K562 (cell line): ENCODE data around the gene ARSA. TPM values are rescaled to one million over a fixed set of nuclear protein-coding genes. Genes with fewer than 3 reads are reported as not detected.

ENCODE experiments used
- ATAC-seq: fragments of 200-7000 bp; cut with Tn5 transposase; 3 replicates; pipeline ENCODE4 v1.9.1; 2020; ENCODE audit warnings: moderate library complexity
- BruUV-seq: library from RNA; stranded (reverse); fragments of 400-500 nt; replicated peaks from 2 replicates; lab custom pipeline; 2021; lab: Mats Ljungman, UMichigan
- CTCF ChIA-PET: fragments of 300-600 bp; formaldehyde crosslinking; extraction: SDS; loops from one replicate; lab custom pipeline; 2021; ENCODE audit warnings: low intra/inter-chr PET ratio; lab: Yijun Ruan, JAX
- POLR2A ChIA-PET: fragments of 300-600, 350-650 bp; sonication (Branson Sonifier 250); formaldehyde crosslinking; extraction: SDS; loops from one replicate; lab custom pipeline; 2021; ENCODE audit warnings: antibody characterized with exemption, inconsistent platforms; lab: Yijun Ruan, JAX
- DNase-seq, 4 experiments: peaks; one replicate each; pipeline versions ENCODE4 v3.0.0 to v3.0.0-alpha.2; 2011 to 2018; ENCODE audit warnings: low spot score in 3 of 4, mixed read lengths in 3 of 4; ENCODE audit errors: extremely low read depth in 1 of 4
- FAIRE-seq: peaks from 2 replicates; lab custom pipeline; 2011; peaks lifted over from hg19 to GRCh38; lab: Jason Lieb, UNC
- H2AFZ ChIP-seq: 2 replicates; pipeline ENCODE4 v1.6.0; 2011; ENCODE audit warnings: low read depth, low read length, control low read depth, inconsistent platforms
- H3K27ac ChIP-seq: fragments of 200-600 bp; 3 replicates; pipeline ENCODE4 v1.8.0; 2011; ENCODE audit warnings: low read depth, mild to moderate bottlenecking, control low read depth, inconsistent platforms, low read length, moderate library complexity, mixed read lengths; ENCODE audit errors: extremely low read depth
- H3K27me3 ChIP-seq, 2 experiments: fragments of 300-600 bp in 1 of 2; 2 replicates in 1 of 2; 3 replicates in 1 of 2; pipeline versions ENCODE4 v1.6.0 to v1.8.0; 2011; ENCODE audit warnings: inconsistent platforms in 2 of 2, low read length in 2 of 2, mild to moderate bottlenecking in 1 of 2, mixed read lengths in 1 of 2, moderate library complexity in 1 of 2; ENCODE audit not compliant: control insufficient read depth in 2 of 2, insufficient read depth in 2 of 2
- H3K36me3 ChIP-seq: fragments of 300-600 bp; 3 replicates; pipeline ENCODE4 v1.8.0; 2011; ENCODE audit warnings: mild to moderate bottlenecking, low read length, inconsistent platforms; ENCODE audit not compliant: control insufficient read depth, insufficient read depth
- H3K4me1 ChIP-seq, 2 experiments: fragments of 200-600 bp in 1 of 2; replicated peaks in 1 of 2; 2 replicates in 1 of 2; 3 replicates in 1 of 2; pipeline versions ENCODE4 v1.5.1 to v1.8.0; 2011; ENCODE audit warnings: inconsistent platforms in 2 of 2, low read length in 2 of 2, mild to moderate bottlenecking in 1 of 2, mixed read lengths in 1 of 2, moderate library complexity in 1 of 2; ENCODE audit not compliant: control insufficient read depth in 2 of 2, insufficient read depth in 2 of 2
- H3K4me2 ChIP-seq: 2 replicates; pipeline ENCODE4 v1.6.1; 2011; ENCODE audit warnings: low read length, control low read depth, inconsistent platforms, mixed read lengths; ENCODE audit not compliant: insufficient read depth
- H3K4me3 ChIP-seq: fragments of 200-600 bp; sonication (generic), shearing (Covaris generic); 2 replicates; pipeline ENCODE4 v1.5.1; 2016; ENCODE audit warnings: control low read depth, inconsistent platforms
- H3K79me2 ChIP-seq: fragments of 200-600 bp; 3 replicates; pipeline ENCODE4 v1.8.0; 2011; ENCODE audit warnings: low read length, inconsistent platforms; ENCODE audit not compliant: control insufficient read depth, insufficient read depth
- H3K9ac ChIP-seq, 2 experiments: 2 replicates each; pipeline versions ENCODE4 v1.6.0 to v1.6.1; 2011; ENCODE audit warnings: low read depth in 2 of 2, low read length in 2 of 2, control low read depth in 1 of 2, inconsistent platforms in 1 of 2, mild to moderate bottlenecking in 1 of 2, mixed read lengths in 1 of 2; ENCODE audit not compliant: insufficient read depth in 1 of 2
- H3K9me1 ChIP-seq: one replicate; pipeline ENCODE4 v1.6.0; 2011; ENCODE audit warnings: inconsistent platforms, mild to moderate bottlenecking, low read length, moderate library complexity; ENCODE audit not compliant: control insufficient read depth, insufficient read depth
- H3K9me3 ChIP-seq: replicated peaks from 2 replicates; pipeline ENCODE4 v1.5.1; 2011; ENCODE audit warnings: low read depth, low read length, inconsistent platforms; ENCODE audit not compliant: control insufficient read depth, insufficient read depth
- H4K20me1 ChIP-seq: replicated peaks from 2 replicates; pipeline ENCODE4 v1.6.1; 2011; ENCODE audit warnings: low read length, inconsistent platforms, mixed read lengths; ENCODE audit not compliant: control insufficient read depth, insufficient read depth
- ATF2 ChIP-seq: sonication (generic); formaldehyde crosslinking; IDR thresholded peaks from 2 replicates; pipeline ENCODE4 v1.8.1; 2022; ENCODE audit warnings: missing genetic modification reagents
- HDAC2 ChIP-seq: fragments of 450-650 bp; IDR thresholded peaks from 2 replicates; pipeline ENCODE4 v1.6.1; 2016; ENCODE audit warnings: mild to moderate bottlenecking
- KHSRP ChIP-seq: fragments of 450-650 bp; IDR thresholded peaks from 2 replicates; pipeline ENCODE4 v1.6.1; 2017
- MCM2 ChIP-seq: fragments of 450-650 bp; IDR thresholded peaks from 2 replicates; pipeline ENCODE4 v1.6.1; 2017; ENCODE audit warnings: low read depth, mild to moderate bottlenecking
- RNF219 ChIP-seq: fragments of 250-450 bp; sonication (Bioruptor Pico); IDR thresholded peaks from 2 replicates; pipeline ENCODE4 v1.5.0; 2022; ENCODE audit warnings: mild to moderate bottlenecking
- TFAM ChIP-seq: fragments of 250-450 bp; sonication (Bioruptor Pico); conservative IDR thresholded peaks from 2 replicates; pipeline ENCODE4 v1.5.0; 2021; ENCODE audit warnings: mild to moderate bottlenecking, moderate library complexity
- ZBTB8A ChIP-seq: fragments of 450-650 bp; IDR thresholded peaks from 2 replicates; pipeline ENCODE4 v1.6.1; 2018; ENCODE audit warnings: mild to moderate bottlenecking, moderate library complexity; ENCODE audit not compliant: partially characterized antibody
- ZNF445 ChIP-seq: fragments of 250-450 bp; sonication (Bioruptor Pico); IDR thresholded peaks from 2 replicates; pipeline ENCODE4 v1.4.0; 2020; ENCODE audit warnings: low read depth, mild to moderate bottlenecking, moderate library complexity
- WGBS: fragments of 100-300 bp; shearing (Covaris generic); methylation state at CpG from one replicate; pipeline ENCODE4 v1.1.6; 2016; ENCODE audit warnings: low coverage, mixed read lengths; ENCODE audit not compliant: insufficient coverage; ENCODE audit errors: missing lambda C conversion rate; 5-methylcytosine and 5-hydroxymethylcytosine counted together
- in situ Hi-C: fragments of 300-500 bp; cut with MboI; formaldehyde crosslinking; loops from 4 replicates; pipeline ENCODE4 v1.15.0; 2018; ENCODE audit warnings: inconsistent platforms, mixed read lengths
- intact Hi-C: fragments of 100-400 bp; cut with micrococcal nuclease; formaldehyde crosslinking; loops from 2 replicates; pipeline ENCODE4 v1.14.2; 2022
- polyA plus RNA-seq, 8 experiments: library from polyadenylated mRNA; depleted of rRNA in 4 of 8; stranded (reverse) in 5 of 8; unstranded in 3 of 8; fragments of >200 nt; fragmentation: Nextera tagmentation in 2 of 8; fragmentation: Illumina TruSeq in 1 of 8; extraction: Ambion mirVana in 2 of 8; extraction: Trizol in 1 of 8; gene quantifications; 2 replicates each; pipeline versions ENCODE4 v1.2.1 to v1.2.3, GENCODE V29; 2011 to 2014; ENCODE audit warnings: inconsistent platforms in 1 of 8, missing spikeins in 1 of 8
- total RNA-seq, 7 experiments: library from RNA; depleted of rRNA in 6 of 7; stranded (reverse); fragments of >200 nt in 6 of 7; fragmentation: Illumina TruSeq in 2 of 7; extraction: Trizol in 2 of 7; gene quantifications; 2 replicates each; pipeline versions ENCODE4 v1.2.1 to v1.2.3, GENCODE V29; 2011 to 2021; ENCODE audit warnings: low replicate concordance in 1 of 7

The ARSA gene
- total and polyA plus RNA-seq, 9 of the 15 experiments (the other 6 are each of a cell fraction or from before 2014, with no cell fraction given) = 0.32 to 10.9 (median 1.8) TPM; not detected in 1

- Histone ChIP-seq H3K27me3 (peaks cover 4 to 27% of the 10 kb centered on the region in 2 experiments; a peak in 4 of 5 replicates), H4K20me1 (no peaks in the 10 kb centered on the region), H3K9me3 (no peaks in the 10 kb centered on the region), H3K4me3 (no peak overlapping the region), H3K9me1 (no peaks in the 10 kb centered on the region), H3K4me1 (peaks cover 0 to 21% of the 10 kb centered on the region in 2 experiments; a peak in 1 of 5 replicates), H2AFZ (no peak overlapping the region), H3K4me2 (no peak overlapping the region), H3K36me3 (no peaks in the 10 kb centered on the region), H3K27ac (no peak overlapping the region), H3K9ac (no peak overlapping the region), H3K79me2 (no peaks in the 10 kb centered on the region)
- 6% methylated on average over 7 of the region's 8 CpGs for WGBS
- in situ Hi-C loops (no loop called here), intact Hi-C loops (no loop called here)
- POLR2A ChIA-PET = interaction anchor here (0.6 kb wide), 1 partner anchor 661 kb away, joined by 3 read pairs; no protein-coding TSS in a partner anchor
- FAIRE-seq (no peak), DNase-seq (peak in 1 of 4 experiments; percentile 3), ATAC-seq (no peak)
- TF ChIP-seq HDAC2 = no peak
- BruUV-seq = no TSS peak
- CTCF ChIA-PET = no interaction called here
These were observed 44.1 kb upstream of the ARSA start for GRCh38 chr22:50672041-50672440.

- ATAC-seq (no peak), DNase-seq (peak in 1 of 4 experiments; percentile 2), FAIRE-seq (no peak)
- H3K27me3 ChIP-seq = peaks cover 4 to 23% of the 10 kb centered on the region in 2 experiments; a peak in 4 of 5 replicates
- H4K20me1 ChIP-seq = no peaks in the 10 kb centered on the region
- H3K9ac ChIP-seq = no peak overlapping the region
- no TSS peak for BruUV-seq
- TF ChIP-seq ZBTB8A (no peak), ZNF445 (CRISPR knock-in tag) (no peak), RNF219 (CRISPR knock-in tag) (no peak), KHSRP (no peak), ATF2 (CRISPR knock-in tag) (no peak), MCM2 (no peak), TFAM (no peak)
- no peak overlapping the region for H3K27ac ChIP-seq
- intact Hi-C loops (no loop called here), in situ Hi-C loops (no loop called here)
- peaks cover 0 to 21% of the 10 kb centered on the region in 2 experiments; a peak in 1 of 5 replicates for H3K4me1 ChIP-seq
- no peaks in the 10 kb centered on the region for H3K36me3 ChIP-seq
- no peak overlapping the region for H2AFZ ChIP-seq
- no peak overlapping the region for H3K4me2 ChIP-seq
- no peaks in the 10 kb centered on the region for H3K9me3 ChIP-seq
- no peaks in the 10 kb centered on the region for H3K9me1 ChIP-seq
- H3K79me2 ChIP-seq = no peaks in the 10 kb centered on the region
- ChIA-PET POLR2A (interaction anchor here (0.6 kb wide), 1 partner anchor 661 kb away, joined by 3 read pairs; no protein-coding TSS in a partner anchor), CTCF (no interaction called here)
- 18% methylated on average over 7 of the region's 11 CpGs for WGBS
- H3K4me3 ChIP-seq = no peak overlapping the region
These were observed 43.7 kb upstream of the ARSA start for GRCh38 chr22:50671641-50672040.
